Lower lobe of right lung (tissue), 2 donors: ENCODE results near the gene GBP2. TPM values are rescaled to one million over a fixed set of nuclear protein-coding genes. Genes with fewer than 3 reads are reported as not detected.

Experiments used
- ATAC-seq, 2 donors: fragments of 200-7000 bp; cut with Tn5 transposase; one replicate each; pipeline ENCODE4 v1.9.1; 2020 to 2022; ENCODE audit warnings: mild to moderate bottlenecking in 2 of 2, moderate library complexity in 2 of 2
- DNase-seq: peaks from one replicate; pipeline ENCODE4 v3.0.0-alpha.2; 2020
- H3K27ac ChIP-seq: fragments of 200-600 bp; one replicate; pipeline ENCODE4 v1.8.0; 2022
- H3K27me3 ChIP-seq: fragments of 200-600 bp; one replicate; pipeline ENCODE4 v1.8.0; 2022; ENCODE audit warnings: low read depth
- H3K36me3 ChIP-seq: fragments of 200-600 bp; one replicate; pipeline ENCODE4 v1.8.0; 2022; ENCODE audit warnings: mild to moderate bottlenecking
- H3K4me1 ChIP-seq: fragments of 200-600 bp; one replicate; pipeline ENCODE4 v1.8.0; 2022
- H3K4me3 ChIP-seq: fragments of 200-600 bp; one replicate; pipeline ENCODE4 v1.8.0; 2022; ENCODE audit warnings: mild to moderate bottlenecking
- H3K9me3 ChIP-seq: fragments of 200-600 bp; one replicate; pipeline ENCODE4 v1.8.0; 2022
- intact Hi-C: fragments of 100-400 bp; cut with DNase I; formaldehyde crosslinking; loops from one replicate; pipeline ENCODE4 v1.11.0; 2022
- total RNA-seq: library from RNA; stranded (reverse); fragmentation: NEBNext Ultra II Directional; extraction: Animal tissue kit (Norgen Biotek cat#: 25700); gene quantifications from one replicate; pipeline ENCODE4 v1.2.1, GENCODE V29; 2021
- TF ChIP-seq, protein P1 (sequence below): fragments of 200-600 bp; IDR thresholded peaks from one replicate; pipeline ENCODE4 v1.8.0; 2022; ENCODE audit warnings: antibody characterized with exemption, mild to moderate bottlenecking
- donor health status: DM: no; HTN: yes; CAD: no; lungs with severe emphysema.

GBP2 gene
- total RNA-seq, 1 donor from 2014 or later = 48.8 TPM

DNA sequence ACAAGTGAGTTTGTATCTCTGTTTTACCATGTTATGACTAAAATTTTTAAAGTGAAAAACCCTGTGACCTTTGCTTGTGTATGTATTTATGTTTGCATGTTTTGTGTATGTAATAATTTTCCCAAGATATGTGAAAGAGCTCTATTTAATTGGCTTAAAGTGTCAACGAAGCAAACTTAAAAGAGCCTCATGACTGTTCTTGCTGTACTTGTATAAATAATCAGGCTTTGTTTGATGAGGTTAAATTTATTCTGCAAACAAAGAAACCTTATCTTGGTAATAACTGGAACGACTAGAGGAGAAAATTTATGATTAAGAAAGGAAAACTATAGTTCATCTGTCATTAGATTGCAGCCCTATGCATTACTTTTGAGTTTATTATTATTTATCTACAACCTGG, 43.3 kb upstream of the GBP2 start:
- no peak for DNase-seq
- TF ChIP-seq, protein P1, sequence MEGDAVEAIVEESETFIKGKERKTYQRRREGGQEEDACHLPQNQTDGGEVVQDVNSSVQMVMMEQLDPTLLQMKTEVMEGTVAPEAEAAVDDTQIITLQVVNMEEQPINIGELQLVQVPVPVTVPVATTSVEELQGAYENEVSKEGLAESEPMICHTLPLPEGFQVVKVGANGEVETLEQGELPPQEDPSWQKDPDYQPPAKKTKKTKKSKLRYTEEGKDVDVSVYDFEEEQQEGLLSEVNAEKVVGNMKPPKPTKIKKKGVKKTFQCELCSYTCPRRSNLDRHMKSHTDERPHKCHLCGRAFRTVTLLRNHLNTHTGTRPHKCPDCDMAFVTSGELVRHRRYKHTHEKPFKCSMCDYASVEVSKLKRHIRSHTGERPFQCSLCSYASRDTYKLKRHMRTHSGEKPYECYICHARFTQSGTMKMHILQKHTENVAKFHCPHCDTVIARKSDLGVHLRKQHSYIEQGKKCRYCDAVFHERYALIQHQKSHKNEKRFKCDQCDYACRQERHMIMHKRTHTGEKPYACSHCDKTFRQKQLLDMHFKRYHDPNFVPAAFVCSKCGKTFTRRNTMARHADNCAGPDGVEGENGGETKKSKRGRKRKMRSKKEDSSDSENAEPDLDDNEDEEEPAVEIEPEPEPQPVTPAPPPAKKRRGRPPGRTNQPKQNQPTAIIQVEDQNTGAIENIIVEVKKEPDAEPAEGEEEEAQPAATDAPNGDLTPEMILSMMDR = no peak
- H3K36me3 ChIP-seq = no peaks in the 10 kb centered on the region
- H3K27ac ChIP-seq = no peak overlapping the region
- no peaks in the 10 kb centered on the region for H3K27me3 ChIP-seq
- no peaks in the 10 kb centered on the region for H3K4me1 ChIP-seq
- no peaks in the 10 kb centered on the region for H3K9me3 ChIP-seq
- intact Hi-C loops = no loop called here
- ATAC-seq = no peak
- no peak overlapping the region for H3K4me3 ChIP-seq

DNA sequence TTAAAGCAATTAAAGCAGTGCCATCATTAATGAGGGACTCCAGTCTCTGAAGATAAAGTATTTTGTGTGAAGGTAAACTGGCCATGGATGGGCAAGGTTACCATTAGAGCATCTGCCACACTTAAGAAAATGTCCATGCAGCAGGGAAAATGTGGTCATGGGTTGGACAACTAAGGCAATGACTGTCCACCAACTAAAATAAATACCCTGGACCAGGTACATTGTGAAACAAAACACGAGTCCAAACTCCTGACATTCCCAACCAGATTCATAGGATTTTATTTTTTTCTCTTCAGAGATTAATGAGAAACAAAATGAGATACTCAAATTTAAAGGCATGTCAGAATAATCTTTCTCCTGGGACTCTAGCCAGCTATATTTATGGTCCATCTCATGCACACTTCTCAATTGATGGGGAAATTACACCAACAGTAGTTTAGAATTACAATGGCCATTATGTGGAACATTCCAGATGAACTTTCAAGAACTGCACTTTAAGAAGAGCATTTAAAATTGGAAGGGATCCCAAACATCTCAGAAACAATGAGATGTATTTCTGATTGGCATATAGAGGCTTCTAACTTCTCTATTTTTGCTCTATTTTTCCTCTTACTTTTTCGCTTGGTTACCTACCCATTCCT, 41.8 kb upstream of the GBP2 start:
- no peaks in the 10 kb centered on the region for H3K27me3 ChIP-seq
- ATAC-seq (no peak), DNase-seq (no peak)
- no peaks in the 10 kb centered on the region for H3K36me3 ChIP-seq
- TF ChIP-seq, protein P1 = no peak
- no peaks in the 10 kb centered on the region for H3K4me1 ChIP-seq
- no peak overlapping the region for H3K4me3 ChIP-seq
- H3K27ac ChIP-seq = no peak overlapping the region
- intact Hi-C loops = no loop called here
- no peaks in the 10 kb centered on the region for H3K9me3 ChIP-seq

DNA sequence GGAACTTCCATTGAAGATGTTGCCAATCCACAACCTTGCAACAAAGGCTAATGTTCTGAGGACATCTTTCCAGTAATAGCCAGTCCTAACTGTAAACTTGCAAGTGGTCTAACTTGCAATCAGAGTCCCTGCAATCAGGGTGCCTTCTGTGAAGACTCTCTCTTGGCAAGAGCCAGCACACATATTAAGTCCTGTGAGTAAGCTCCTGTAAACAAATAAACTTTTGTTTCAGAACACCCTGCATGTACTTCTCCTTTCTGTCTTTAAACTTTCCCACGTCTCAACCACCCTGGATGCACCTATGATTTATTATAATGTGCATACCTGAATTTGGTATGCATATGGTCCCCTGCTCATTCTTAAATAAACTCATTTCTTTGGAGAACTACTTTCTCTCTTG, 40.8 kb upstream of the GBP2 start:
- H3K36me3 ChIP-seq = no peaks in the 10 kb centered on the region
- no peaks in the 10 kb centered on the region for H3K27me3 ChIP-seq
- TF ChIP-seq, protein P1 = no peak
- intact Hi-C loops = no loop called here
- H3K4me3 ChIP-seq = no peak overlapping the region
- H3K9me3 ChIP-seq = no peaks in the 10 kb centered on the region
- DNase-seq (no peak), ATAC-seq (no peak)
- H3K27ac ChIP-seq = no peak overlapping the region
- no peaks in the 10 kb centered on the region for H3K4me1 ChIP-seq

DNA sequence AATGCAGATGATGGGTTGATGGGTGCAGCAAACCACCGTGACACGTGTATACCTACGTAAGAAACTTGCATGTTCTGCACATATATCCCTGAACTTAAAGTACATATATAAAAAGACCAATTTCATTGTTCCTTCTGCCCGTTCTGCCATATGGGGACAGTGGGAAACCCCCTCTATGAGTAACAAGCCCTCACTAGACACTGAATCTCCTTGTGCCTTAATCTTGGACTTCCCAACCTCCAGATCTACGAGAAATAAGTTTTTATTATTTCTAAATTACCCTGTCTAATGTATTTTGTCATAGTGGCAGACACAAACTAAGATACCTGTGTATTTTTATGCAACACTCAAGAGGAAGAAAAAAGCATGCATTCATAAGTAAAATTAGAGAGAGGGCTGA, 39.9 kb upstream of the GBP2 start:
- TF ChIP-seq, protein P1 = no peak
- DNase-seq = no peak
- Histone ChIP-seq H3K27me3 (no peaks in the 10 kb centered on the region), H3K27ac (no peak overlapping the region), H3K4me3 (no peak overlapping the region), H3K36me3 (no peaks in the 10 kb centered on the region), H3K4me1 (no peaks in the 10 kb centered on the region), H3K9me3 (no peaks in the 10 kb centered on the region)
- intact Hi-C loops = no loop called here
- no peak for ATAC-seq

DNA sequence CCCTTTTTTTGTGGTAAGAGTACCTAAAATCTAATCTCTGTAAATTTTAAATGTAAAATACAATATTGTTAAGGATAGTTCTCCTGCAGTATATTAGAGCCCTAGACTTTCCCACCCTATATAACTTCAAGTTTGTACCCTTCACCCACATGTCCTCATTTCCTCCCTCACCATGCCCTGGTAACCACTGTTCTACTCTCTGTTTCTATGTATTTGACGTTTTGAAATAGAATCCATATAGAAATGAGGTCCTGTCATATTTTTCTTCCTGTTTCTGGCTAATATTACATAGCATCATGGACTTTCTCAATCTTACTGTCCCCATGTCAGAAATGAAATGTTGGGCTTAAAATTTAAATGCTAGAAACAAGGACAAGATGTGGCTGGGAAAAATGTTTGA, 25.1 kb upstream of the GBP2 start:
- intact Hi-C loops = no loop called here
- TF ChIP-seq, protein P1 = no peak
- H3K27ac ChIP-seq = no peak overlapping the region

More for the DNA sequence above, 25.1 kb upstream of the GBP2 start:
- H3K9me3 ChIP-seq = no peaks in the 10 kb centered on the region
- no peak overlapping the region for H3K4me3 ChIP-seq
- H3K27me3 ChIP-seq = no peaks in the 10 kb centered on the region
- no peaks in the 10 kb centered on the region for H3K36me3 ChIP-seq
- no peaks in the 10 kb centered on the region for H3K4me1 ChIP-seq
- no peak for DNase-seq
- peak; percentile 59 for ATAC-seq
